ENCODE measurements around the gene NQO2. TPM values are rescaled to one million over a fixed set of nuclear protein-coding genes. Genes with fewer than 3 reads are reported as not detected.

NQO2 gene
- total RNA-seq, 1 donor from 2014 or later, result 12.7 TPM

DNA sequence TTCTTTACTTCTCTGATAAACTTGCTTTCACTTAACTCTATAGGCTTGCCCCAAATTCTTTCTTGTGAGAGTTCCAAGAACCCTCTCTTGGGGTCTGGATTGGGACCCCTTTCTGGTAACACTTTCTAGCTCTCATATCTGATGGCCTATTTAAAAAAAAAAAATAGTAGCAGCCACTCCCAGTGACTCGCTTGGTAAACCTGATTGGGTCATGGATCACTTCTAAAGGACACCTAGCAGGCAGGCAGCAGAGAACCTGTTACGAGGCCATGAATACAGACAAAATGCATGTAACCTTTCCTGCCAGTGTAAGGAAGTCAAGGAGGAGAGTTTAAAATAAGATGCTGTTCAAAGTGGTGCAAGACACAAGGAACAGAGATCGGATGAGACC lies 19.2 kb upstream of the NQO2 start:
- DNase-seq (ENCODE audit: low read depth), result no peak
- no peak overlapping the region for H3K4me3 ChIP-seq (ENCODE audit: low read depth, low read length)

DNA sequence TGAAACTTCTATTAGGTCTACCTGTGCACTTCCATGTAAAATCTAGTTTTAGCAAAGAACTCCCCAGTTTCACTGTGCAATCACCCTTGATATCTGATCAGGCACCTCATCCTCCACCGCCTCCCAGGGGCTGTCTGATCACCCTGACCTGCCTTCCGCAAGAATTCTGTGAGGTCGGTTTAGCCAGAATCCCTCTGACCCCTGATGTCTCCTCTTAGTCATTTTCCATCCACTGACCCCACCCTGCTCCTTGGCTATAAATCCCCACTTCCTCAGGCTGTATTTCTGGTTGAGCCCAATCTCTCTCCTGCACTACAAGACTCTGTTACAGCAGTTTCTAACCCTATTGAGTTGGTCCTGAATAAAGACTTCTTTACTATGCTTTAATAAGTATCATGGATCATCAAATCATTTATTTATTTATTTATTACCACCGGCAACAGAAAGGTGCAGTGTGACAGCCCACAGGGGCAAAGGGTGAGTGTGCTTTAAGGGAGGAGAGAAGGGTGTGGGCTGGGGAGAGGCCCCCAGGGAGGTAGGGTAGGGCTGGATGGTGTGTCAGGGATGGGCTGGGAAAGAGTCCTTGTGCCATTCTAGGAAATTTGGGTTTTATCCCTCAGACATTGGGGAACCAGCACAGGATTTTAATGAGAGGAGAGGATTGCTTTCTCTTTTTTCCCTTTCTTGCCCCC lies 17.1 kb upstream of the NQO2 start:
- TF ChIP-seq, protein P1, sequence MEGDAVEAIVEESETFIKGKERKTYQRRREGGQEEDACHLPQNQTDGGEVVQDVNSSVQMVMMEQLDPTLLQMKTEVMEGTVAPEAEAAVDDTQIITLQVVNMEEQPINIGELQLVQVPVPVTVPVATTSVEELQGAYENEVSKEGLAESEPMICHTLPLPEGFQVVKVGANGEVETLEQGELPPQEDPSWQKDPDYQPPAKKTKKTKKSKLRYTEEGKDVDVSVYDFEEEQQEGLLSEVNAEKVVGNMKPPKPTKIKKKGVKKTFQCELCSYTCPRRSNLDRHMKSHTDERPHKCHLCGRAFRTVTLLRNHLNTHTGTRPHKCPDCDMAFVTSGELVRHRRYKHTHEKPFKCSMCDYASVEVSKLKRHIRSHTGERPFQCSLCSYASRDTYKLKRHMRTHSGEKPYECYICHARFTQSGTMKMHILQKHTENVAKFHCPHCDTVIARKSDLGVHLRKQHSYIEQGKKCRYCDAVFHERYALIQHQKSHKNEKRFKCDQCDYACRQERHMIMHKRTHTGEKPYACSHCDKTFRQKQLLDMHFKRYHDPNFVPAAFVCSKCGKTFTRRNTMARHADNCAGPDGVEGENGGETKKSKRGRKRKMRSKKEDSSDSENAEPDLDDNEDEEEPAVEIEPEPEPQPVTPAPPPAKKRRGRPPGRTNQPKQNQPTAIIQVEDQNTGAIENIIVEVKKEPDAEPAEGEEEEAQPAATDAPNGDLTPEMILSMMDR (conservative IDR thresholded peaks at IDR 0.05; ENCODE audit: low read depth, low read length), result no peak
- DNase-seq (ENCODE audit: low read depth), result no peak
- no peak overlapping the region for H3K4me3 ChIP-seq (ENCODE audit: low read depth, low read length)

More for the DNA sequence above, 19.2 kb upstream of the NQO2 start:
- TF ChIP-seq, protein P1 (conservative IDR thresholded peaks at IDR 0.05; ENCODE audit: low read depth, low read length), result no peak

DNA sequence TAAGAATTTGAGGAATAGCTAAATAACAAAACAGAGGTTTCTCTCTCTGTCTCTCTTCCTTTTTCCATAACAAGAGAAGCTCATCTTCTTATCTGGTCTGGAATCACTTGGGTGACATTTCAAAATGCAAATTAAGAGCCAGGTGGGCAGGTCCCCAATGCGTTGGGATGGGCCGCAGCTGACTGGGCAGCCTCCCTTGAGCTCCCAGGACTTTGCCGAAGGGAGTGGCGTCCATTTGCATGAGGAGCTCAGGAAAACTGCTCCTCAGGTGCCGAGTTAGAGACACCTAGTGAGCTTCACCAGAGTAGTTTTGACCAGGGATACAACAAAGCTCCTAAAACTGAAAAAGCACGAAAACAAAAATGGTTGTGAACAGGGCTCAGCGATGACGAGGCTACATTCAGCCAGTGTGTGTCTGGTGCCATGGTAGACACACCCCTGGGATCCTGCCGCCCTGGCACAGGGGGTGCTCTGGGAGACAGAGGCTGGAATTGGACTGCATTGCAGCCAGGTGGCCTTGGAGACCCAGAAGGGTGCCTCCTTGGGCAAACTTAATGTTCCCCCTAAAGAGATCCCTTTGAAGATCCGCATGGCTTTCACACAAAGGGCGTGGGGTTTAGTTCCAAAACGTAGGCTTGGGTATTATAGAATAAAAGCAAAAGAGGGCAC lies 14.8 kb upstream of the NQO2 start:
- TF ChIP-seq, protein P1 (conservative IDR thresholded peaks at IDR 0.05; ENCODE audit: low read depth, low read length), result no peak
- no peak overlapping the region for H3K4me3 ChIP-seq (ENCODE audit: low read depth, low read length)
- DNase-seq (ENCODE audit: low read depth), result no peak

DNA sequence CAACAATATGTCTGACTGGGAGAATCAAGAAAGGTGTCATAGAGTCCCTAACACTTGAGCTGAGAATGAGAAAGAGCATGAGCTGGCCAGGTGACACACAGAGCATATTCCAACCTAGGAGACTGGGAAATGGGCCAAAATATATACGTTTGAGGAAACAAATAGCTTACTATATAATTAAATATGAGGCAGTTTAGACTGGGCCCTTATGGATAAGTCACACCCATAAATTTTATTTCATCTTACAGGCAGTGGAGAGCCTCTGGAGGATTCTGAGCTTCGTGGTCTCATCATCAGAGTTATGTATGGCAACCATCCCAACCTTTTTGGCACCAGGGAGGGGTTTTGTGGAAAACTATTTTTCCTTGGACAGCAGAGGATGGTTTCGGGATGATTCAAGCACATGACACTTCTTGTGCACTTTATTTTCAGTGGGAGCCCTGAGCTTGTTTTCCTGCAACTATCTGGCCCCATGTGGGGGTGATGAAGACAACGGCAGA lies 12.9 kb upstream of the NQO2 start:
- H3K4me3 ChIP-seq (ENCODE audit: low read depth, low read length), result no peak overlapping the region
- DNase-seq (ENCODE audit: low read depth), result no peak
- TF ChIP-seq, protein P1 (conservative IDR thresholded peaks at IDR 0.05; ENCODE audit: low read depth, low read length), result no peak

- TF ChIP-seq, protein P1 (conservative IDR thresholded peaks at IDR 0.05; ENCODE audit: low read depth, low read length), result no peak
- H3K4me3 ChIP-seq (ENCODE audit: low read depth, low read length), result peak overlapping the region; percentile 89
- DNase-seq (ENCODE audit: low read depth), result no peak
These were observed 11.6 kb upstream of the NQO2 start for GRCh38 chr6:2988094-2988425.

GRCh38 chr6:2988426-2989331 lies 11.0 kb upstream of the NQO2 start:
- no peak for DNase-seq (ENCODE audit: low read depth)
- H3K4me3 ChIP-seq (ENCODE audit: low read depth, low read length), result peak overlapping the region; percentile 89

More at GRCh38 chr6:2988426-2989331, 11.0 kb upstream of the NQO2 start:
- TF ChIP-seq, protein P1 (conservative IDR thresholded peaks at IDR 0.05; ENCODE audit: low read depth, low read length), result peak; percentile 76
